Renal cortical epithelial cell (primary cell): ENCODE data around the gene NUP98. TPM values are rescaled to one million over a fixed set of nuclear protein-coding genes. Genes with fewer than 3 reads are reported as not detected.

Experiments used
- DNase-seq: peaks from one replicate; pipeline ENCODE4 v3.0.0-alpha.2; 2011; ENCODE audit warnings: low read depth
- total RNA-seq: library from RNA; depleted of rRNA; stranded (reverse); fragments of >200 nt; gene quantifications from 2 replicates; pipeline ENCODE4 v1.2.3, GENCODE V29; 2014

NUP98 gene
- total RNA-seq: 125 and 159 TPM in 2 replicates

GRCh38 chr11:3797329-3798090 lies at the start of gene NUP98:
TSS of gene NUP98 (minus strand) at chr11:3797554. CDS start at chr11:3782117, 15,437 bp downstream.
- peak; percentile 98 for DNase-seq

- DNase-seq: no peak
These were observed 48.3 kb upstream of the NUP98 start for GRCh38 chr11:3845670-3846069.

DNA sequence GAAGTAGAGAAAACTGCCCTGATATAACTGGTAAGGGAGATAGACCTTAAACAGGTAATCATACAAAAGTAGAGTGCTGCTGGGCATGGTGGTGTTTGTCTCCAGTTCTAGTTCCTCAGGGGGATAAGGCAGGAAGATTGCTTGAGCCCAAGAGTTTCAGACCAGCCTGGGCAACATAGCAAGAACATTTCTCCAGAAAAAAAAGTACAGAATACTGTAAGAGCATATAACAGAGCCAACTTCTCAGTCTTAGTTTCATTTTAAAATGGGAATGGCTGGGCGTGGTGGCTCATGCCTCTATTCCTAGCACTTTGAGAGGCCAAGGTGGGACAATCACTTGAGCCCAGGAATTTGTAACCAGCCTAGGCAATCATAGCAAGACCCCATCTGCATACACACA lies 47.9 kb upstream of the NUP98 start:
- DNase-seq: no peak

- DNase-seq: no peak
These were observed 46.0 kb upstream of the NUP98 start for GRCh38 chr11:3843326-3843725.

DNA sequence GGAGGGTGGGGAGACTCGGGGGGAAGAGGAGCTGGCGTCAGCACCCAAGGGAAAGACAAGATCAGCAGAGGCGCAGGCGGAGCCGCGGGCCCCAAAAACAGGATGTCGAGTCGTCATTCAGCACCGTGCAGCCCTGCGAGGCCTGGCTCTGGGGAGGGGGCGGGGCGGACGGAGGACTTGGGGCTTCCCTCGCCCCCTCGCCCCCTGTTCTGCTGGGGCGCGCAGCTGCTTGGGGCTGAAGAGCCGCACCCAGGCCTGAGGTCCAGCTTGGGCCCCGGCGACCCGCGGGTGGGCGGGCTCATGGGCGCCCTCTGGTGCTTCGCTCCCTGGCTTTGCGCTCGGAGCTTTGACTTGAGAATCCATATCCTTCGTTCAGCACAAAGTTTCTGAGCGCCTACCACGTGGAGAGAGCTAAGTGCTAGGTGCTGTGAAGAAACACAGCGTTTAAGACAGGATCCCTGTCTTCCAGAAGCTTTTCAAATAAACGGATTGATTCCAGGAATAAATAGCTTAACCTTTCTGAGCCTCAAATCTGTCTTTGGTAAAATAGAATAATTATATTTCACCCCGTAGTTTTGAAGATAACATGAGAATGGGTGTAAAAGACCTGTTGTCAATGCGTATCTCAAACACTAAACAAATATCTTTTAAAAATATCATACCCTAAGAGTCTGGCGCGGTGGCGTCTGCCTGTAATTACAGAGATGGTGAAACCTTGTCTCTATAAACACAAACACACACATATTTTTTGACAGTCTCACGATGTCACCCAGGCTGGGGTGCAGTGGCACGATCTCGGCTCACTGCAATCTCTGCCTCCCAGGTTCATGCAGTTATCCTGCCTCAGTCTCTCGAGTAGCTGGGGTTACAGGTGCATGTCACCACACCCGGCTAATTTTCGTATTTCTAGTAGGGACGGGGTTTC lies 44.3 kb upstream of the NUP98 start:
- DNase-seq: peak; percentile 63

DNA sequence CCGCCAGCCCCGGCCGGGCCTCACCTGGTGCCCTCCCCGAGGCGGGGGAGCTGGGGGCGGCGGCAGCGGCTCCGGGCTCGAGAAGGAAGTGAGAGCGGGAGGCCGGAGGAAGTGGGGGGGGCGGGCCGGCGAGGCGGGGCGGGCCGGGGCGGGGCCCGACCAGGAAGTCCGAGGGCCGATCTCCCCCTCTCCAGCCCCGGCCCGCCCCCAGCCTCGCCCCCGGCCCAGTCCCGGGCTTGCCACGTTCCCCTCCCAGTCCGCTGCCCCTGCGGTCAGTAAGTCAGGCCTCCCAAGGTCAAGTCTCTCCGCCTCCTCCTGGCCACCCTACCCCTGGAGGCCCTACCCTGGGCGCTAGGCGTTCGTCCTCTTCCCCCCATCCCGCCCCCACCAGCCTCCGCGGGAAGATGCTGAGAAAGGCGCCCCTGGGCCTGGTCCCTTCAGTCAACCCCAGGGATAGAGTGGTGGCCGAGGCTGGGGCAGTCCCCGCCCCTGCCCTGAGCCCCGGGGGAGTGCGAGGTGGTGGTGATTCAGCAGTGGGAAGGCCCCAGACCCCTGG lies 43.6 kb upstream of the NUP98 start, which contains the start of gene RHOG:
Gene RHOG (minus strand): TSS at position 90 of the 556 bp plus-strand sequence. CDS start 12,821 bp downstream, outside the sequence.
- DNase-seq: peak; percentile 53

DNA sequence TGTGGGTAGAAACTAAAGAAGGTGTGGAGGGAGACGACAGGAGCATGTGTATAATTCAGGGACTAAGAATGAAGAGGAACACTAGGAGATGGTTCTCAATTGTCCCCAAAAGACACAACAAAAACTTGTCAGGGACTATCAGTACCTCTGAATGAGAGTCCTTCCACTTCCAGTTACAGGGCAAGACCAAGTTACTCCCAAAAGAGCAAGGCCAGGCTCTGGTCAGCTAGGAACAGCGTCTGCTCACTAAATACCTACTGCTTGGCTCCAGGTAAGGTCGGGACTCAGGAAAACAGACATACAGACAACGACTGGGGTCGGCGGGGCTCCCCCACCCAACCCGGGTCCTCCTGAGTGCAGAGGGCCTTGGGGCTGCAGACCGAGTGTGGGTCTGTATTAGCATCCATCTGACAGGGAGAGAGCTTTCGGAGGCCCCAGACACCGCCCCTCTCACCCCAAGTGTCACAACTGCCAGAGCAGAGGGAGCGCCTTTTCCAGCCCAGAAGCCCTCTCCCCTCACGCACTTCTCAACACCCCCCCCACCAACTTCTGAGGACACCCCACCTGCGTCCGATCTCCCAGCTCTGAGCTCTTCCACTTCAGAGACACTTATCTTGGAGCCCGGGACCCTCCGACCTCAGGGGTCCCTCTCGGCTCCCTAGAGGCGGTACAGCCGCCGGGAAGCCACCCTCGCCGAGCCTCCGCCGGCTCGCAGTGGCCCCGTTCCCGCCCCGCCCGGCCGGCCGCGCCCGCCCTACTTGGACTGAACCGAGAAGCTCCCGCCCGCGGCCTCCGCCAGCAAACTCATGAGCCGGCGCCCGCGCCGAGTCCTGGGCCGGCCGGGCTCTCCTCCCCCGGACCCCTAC lies 42.9 kb upstream of the NUP98 start:
- DNase-seq: no peak

GRCh38 chr11:3838504-3838903 lies 41.1 kb upstream of the NUP98 start:
- no peak for DNase-seq

- DNase-seq: no peak
These were observed 40.4 kb upstream of the NUP98 start for GRCh38 chr11:3837793-3838192.

DNA sequence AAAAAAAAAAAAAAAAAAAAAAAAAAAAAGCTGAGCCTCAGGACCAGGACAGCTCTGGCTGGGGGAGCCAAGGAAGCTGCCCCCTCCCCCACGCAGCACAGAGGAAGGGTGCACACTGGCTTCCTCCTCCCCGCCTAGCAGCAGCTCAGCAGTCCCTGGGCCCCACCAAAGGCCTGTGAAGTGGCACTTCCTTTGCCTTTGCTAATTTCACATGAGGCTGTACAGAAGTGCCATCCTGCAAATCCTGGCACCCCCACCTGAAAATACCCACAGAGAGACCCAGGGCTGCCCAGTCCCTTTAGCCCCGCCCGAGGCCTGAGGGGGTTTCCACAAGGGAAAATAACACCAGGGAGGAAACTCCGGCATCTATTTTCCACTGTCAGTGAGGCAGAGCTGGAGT lies 39.5 kb upstream of the NUP98 start:
- no peak for DNase-seq

DNA sequence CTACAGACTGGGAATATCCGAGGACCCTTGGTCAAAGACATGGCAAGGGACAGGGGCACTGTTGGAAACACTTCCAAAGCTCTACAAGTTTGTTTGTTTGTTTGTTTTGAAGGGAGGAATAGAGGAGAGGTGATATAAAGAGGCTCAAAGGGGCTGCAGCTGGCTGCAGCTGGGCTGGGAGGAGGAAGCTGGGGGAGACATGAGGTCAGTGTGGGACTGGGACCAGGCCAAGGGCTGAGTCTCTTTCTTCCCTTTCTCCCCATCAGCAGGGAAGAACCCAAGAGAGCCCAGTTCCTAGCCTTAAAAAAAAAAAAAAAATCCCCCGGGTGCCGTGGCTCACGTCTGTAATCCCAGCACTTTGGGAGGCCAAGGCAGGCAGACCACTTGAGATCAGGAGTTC lies 38.4 kb upstream of the NUP98 start:
- no peak for DNase-seq

- DNase-seq: no peak
These were observed 37.5 kb upstream of the NUP98 start for GRCh38 chr11:3834664-3835461.

GRCh38 chr11:3834349-3834663 lies 37.0 kb upstream of the NUP98 start:
- no peak for DNase-seq

GRCh38 chr11:3833449-3833848 lies 36.1 kb upstream of the NUP98 start:
- DNase-seq: no peak

- no peak for DNase-seq
These were observed 35.5 kb upstream of the NUP98 start for GRCh38 chr11:3832816-3833215.

DNA sequence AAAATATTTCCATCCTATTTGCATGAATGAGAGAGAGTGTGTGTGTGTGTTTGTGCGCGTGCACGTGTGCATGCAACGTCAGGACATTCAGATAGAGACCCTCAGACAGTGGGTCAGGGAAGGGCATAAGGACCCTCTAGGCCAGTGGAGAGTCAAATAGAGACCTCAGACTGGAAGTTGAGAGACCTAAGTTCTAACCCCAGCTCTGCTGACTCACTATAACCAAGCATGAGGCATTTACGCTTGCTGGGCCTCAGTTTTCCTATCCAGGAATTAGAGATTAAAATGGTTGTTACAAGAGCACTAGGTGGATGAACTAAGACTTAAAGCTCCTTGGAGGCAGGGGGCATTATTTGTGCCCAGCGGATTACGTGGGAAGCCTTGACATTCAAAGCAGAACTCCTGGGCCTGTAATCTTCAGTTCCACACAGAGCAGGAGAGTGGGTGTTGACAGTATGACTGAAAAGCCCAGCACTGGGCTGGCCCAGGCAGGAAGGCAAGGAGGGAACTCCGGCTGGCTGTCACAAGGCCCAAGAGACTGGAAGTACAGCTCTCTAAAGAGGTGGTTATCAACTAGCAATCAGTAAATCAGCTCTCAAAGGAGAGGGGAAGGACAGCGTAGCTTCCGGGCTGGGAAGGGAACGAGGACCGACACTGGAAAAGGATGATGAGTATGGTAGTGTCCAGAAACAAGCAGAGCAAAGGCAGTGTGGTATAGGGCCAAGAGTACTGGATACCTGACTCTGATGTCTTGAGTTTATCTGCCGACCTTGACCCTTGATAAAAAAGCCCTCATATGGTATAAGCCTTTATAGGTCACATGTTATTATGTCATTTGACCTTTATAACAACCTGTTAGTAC lies 34.3 kb upstream of the NUP98 start:
- DNase-seq: no peak

DNA sequence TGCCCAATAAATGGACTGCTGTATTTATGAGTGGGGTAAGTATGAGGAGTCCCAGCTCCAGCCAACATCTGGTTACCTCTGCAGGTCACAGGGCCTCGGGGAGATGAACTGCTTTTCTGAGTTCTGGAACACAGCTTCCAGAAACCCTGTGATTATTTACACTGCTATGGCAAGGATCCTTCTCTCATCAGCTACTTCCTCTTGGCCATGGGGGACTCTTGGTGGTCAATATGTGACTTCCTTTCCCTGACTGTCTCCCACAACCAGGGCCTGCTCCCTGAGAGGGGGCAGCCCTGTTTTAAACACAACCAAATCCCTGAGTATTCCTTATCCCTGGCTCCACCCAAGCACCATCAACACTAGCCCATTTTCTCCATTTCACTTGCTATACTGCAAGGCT lies 33.4 kb upstream of the NUP98 start:
- no peak for DNase-seq

DNA sequence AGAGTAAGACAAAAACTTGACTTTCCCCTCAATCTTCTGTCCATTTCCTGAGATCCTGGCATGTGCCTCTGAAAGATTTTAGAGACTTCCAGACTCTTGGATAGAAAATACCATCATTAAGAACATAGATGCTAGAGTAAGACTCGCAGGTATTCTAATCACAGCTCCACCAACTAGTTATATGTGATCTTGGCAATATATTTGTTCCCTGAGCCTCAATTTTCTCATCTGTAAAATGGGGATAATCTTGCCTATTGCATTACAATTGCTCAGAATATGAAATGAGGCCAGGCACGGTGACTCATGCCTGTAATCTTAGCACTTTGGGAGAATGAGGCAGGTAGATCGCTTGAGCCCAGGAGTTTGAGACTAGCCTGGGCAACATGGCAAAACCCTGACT lies 32.7 kb upstream of the NUP98 start:
- no peak for DNase-seq

- DNase-seq: no peak
These were observed 30.3 kb upstream of the NUP98 start for GRCh38 chr11:3827434-3828186.
